Stimulated activated CD8-positive, alpha-beta memory T cell treated with anti-CD3 and anti-CD28 coated beads, Interleukin-12 subunit alpha, Interleukin-12 subunit beta, amount 100 ng/mL, for 4 hours (primary cell): Measurements from ENCODE around the gene GPC6.

ENCODE experiments used
- DNase-seq: peaks from one replicate; pipeline ENCODE4 v3.0.0-alpha.2; 2020; ENCODE audit warnings: low read depth

GPC6 gene

GRCh38 chr13:94115054-94115453 lies 888.4 kb downstream of the GPC6 start:
- no peak for DNase-seq

- DNase-seq = no peak
Measured at GRCh38 chr13:94119360-94119936, 892.8 kb downstream of the GPC6 start.

- DNase-seq = no peak
Measured at GRCh38 chr13:94120878-94121277, 894.3 kb downstream of the GPC6 start.

DNA sequence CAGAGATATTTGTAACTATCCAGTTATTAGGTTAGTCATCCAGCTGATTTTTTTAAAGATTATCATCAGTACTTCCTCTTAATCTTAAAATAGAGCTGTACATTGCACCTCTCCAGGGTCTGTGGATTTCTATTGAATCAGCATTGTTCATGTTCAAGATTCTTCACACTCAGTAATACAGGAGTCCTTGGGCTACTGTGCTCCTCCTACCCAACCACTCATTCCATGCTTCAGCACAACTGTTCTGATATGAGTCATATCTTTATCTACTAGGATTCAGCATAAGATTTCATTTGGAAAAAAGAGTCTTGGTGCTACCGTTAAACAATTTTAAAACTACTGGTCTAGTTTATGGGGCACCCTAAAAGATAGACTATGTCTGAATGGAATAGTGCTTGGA lies 895.1 kb downstream of the GPC6 start:
- DNase-seq = no peak

DNA sequence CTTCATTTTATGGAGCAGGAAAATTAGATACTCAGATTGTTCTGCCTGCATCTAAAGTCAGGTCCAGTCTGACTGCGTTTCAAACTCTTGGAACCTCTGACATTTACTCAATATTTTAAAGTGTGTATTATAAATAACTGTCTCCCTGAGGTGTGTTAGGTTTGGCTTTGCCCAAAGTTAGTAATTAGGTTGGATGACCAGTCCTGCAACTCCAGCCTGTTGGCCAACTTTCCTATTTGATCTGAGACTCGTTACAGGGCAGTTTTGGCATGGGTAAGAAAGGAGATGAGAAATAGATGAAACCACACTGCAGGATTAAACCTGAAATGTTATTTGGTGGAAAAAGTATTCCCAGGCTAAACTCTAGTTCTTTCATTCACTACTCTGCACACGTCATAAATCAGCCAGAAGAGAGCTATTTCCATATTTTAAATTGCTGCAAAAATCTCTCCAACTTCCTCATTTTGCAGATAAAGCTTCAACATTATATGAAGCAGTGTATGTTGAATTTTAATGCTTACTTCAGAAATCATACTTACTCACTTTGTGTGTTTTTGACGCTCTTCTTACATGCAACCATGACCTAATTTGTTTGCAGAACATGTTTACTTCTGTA lies 895.8 kb downstream of the GPC6 start:
- no peak for DNase-seq

GRCh38 chr13:94123557-94123956 lies 897.0 kb downstream of the GPC6 start:
- no peak for DNase-seq

DNA sequence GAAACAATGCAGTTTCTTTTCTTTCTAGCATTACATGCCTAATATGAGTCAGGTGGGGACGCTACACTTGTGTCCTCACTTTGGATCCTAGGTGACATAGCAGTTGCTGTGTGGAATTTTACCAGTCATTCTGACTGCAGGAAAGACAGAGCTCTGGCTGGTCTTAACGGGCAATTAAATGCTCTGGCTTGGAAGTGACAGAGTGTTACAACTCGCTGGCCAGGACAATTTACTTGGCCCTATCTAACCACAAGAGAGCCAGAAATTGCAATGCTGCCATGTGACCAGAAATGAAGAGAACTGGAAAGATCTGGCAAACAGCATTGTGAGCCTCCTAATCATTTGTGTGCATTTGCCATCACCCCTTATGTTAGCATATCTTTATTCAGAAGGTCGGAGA lies 901.8 kb downstream of the GPC6 start:
- no peak for DNase-seq

DNA sequence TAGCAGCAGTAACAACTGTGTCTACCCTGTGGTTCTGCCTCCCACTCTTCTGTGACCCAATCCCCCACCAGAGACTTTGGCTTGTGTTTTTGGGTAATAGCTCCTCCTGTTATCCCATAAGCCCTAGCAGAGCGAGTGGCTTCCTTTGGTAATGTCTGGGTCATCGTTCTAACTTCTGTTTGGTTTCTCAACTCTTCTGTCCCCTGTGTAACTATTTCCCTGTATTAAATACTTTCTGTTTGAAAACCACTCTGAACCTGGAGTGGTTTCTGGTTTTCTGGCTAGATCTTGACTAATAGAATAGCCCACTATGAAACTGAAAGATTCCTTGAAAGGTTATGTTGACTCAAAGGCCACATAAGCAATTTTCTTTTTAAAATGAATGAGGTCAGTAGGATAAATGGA lies 902.9 kb downstream of the GPC6 start:
- DNase-seq = no peak

DNA sequence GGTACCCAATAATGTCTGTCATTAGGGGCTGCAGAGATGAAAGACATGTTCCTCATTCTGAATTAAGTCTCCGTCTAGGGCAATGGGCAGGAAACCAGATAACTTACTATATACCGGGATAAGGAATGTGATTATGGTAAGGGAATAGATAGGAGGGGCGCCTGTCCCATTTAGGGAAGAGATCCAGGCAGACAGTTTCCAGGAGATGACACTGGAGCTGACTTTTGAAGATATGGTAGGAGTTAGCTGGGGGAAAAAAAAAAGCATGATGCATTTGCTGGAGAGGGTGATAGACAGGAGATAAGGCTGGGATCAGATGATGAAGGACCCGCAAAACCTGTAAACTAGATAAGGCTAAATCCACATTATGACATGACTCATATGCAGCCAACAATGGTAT lies 912.2 kb downstream of the GPC6 start:
- DNase-seq = no peak

DNA sequence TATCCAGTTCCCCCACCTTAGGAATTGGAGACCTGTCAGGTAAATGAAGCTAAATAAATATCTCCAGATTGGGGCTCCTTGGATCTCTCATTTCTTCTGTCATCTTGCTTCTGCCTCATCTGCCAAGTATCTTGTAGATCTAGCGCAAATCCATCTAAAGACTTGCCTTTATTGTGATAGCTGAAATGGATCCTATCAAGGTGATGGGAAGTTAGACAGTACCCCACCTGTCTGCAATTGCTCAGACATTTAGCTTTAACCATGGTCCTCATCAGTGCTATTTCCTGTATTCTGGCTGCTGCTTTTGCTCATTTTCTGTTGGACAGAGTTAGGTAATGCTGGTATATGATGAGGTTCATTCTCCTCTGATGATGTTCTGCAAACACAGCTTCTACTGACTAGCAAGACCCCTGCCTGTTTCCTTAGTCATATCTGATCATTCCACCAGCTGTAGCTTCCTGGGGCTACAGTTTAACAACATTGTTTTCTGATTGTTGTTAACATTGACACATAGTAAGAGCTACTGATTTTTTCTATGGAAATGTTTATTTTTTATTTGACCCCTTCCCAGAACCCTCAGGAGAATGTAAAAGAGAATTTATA lies 912.9 kb downstream of the GPC6 start:
- DNase-seq = no peak

DNA sequence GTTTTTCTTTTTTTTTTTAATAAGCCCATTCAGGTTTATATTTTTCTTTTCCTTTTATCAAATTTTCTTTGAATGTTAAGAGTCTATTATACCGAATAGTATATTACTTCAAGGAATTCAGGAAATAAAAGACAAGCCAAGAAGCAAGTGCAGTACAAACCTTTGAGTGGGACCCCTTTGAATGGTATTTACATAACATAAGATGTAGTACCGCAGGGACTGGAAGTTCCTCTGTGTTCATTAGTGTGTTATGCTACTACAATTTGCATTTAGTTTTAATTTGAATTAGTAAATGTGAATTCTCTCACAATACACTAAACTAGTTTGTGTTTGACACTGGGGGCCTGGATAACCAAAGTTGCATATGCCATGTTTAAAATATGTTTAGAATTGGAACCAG lies 913.4 kb downstream of the GPC6 start:
- no peak for DNase-seq

DNA sequence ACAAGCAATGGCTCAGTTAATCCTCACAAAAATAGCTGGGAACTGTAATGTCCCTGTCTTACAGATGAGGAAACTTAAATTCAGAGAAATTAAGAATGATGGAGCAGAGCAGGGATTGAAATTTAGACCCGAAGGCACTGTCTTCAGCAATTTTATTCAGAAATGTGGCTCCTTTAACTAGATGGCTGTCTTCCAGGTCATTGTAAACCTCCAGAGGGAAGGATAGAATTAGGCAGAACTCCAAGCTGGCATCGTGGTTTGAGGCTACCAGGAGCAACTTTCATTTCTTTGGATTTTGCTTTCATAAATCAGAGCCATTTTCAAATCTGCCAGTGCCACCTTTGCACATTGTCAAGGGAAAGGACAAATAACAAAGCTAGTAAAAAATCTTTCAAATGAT lies 913.9 kb downstream of the GPC6 start:
- no peak for DNase-seq

DNA sequence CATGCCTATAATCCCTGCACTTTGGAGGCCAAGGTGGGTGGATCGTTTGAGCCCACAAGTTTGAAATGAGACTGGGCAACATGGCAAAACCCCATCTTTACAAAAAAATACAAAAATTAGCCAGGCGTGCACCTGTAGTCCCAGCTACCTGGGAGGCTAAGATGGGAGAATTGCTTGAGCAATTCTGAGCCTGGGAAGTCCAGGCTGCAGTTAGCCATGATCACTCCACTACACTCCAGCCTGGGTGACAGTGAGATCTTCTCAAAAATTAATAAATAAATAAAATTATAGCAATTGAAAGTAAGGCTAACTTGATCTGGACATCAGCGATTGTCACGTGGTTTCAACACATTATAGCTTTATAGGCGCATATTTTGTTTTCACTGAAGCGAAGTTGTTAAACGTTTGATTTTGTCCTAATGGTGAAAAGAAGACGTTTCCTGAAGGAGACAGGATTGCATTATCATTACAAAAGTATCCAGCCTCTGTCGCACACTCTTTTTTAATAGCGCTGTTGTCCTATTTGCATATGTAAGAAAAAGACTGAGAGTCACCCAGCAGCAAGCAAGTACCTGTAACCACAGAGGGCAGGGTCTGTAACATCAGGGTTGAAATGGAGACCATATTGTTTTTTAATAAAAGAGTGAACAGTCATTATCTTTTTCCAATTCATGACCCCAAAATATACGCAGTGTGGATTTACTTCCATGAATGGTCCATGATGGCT lies 917.2 kb downstream of the GPC6 start:
- no peak for DNase-seq

DNA sequence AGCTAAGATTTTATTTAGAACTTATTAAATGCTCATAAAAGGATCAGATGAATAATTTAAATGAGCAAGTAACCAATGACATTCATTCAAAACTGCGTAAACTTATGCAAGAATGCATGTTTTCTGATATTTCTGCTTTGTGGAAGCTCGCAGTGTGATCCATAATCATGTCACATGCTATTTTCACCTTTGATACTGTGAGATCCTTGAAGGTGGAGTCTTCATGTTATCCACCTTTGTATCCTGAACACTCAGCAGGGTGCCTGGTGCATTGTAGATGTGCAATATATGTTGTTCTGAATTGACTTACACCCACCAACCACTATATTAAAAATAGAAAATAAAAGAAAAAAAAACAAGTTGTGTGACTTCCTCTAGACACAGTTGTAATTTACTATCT lies 919.4 kb downstream of the GPC6 start:
- DNase-seq = no peak

- DNase-seq = no peak
Measured at GRCh38 chr13:94153586-94153985, 927.0 kb downstream of the GPC6 start.

DNA sequence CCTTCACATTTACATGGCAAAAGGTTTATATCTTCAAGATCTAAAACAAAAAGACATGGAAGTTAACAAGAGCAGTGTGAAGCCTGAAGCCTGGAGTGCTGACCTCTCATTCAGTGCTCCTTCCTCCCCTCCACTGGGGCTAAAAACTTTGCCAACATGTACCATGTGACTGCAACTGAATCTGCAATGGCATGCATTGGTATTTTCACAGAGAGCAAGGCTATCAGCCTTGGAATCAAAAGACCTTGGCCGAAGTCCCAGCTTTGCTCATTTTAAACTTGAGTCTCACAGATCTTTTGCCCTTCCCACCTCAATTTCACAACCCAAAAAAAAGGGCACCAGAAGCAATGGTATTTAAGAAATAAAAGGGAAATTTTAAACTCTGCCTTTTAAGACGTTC lies 927.8 kb downstream of the GPC6 start:
- DNase-seq = no peak

GRCh38 chr13:94157705-94158218 lies 931.2 kb downstream of the GPC6 start:
- DNase-seq = no peak

DNA sequence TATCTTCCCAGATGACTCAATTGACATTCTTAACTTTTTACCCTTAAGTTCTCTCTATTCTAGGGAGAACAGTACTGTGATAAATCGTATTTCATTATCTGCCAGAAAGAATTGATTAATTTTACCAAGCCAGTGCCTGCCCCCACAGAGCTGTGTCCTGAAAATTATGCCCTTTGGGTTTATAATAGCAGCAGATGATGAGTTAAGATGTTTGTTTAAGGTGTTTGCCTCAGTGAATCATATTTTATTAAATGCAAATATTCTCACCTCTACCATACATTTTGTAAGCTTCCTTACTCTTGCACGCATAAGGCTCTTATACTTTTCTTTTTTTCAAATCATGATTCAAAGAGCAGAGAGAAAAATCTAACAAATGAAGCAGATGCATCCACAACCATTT lies 934.3 kb downstream of the GPC6 start:
- DNase-seq = no peak

DNA sequence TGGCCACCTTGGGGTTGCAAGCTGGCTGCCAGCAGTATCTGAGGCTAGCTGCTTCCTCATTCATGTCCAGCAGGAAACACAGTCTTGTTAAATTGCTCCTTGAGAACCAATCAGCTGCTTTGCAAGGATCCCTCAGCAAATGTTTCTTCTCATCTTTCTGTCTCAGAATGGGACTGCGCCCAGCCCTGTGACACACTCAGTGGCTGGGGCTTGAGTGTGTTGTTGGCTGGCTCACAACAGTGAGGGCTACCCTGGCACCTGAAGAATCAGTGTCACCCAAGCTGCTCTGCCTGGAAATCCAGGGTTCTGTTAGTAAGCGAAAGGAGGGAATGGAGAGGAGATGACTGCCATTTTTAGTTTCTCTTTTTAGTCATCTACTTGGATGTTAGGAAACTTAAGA lies 935.7 kb downstream of the GPC6 start:
- no peak for DNase-seq

DNA sequence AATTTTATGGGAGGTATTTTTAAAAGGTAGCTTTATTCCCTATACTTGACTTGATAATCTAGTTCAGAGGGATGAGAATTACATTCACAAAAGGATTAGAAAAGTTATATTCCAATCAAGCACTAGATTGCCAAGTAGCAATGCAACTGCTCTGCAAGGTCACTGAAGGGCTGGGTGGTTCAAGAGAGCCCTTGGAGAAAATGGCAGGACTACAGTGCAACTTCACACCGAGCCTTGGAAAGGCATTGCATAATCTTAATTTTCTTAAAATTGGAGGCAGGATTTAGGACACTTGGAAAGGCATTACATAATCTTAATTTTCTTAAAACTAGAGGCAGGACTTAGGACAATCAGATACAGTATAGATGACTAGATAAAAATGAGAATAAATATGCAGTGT lies 936.9 kb downstream of the GPC6 start:
- DNase-seq = no peak

- no peak for DNase-seq
Measured at GRCh38 chr13:94168783-94169453, 942.3 kb downstream of the GPC6 start.

DNA sequence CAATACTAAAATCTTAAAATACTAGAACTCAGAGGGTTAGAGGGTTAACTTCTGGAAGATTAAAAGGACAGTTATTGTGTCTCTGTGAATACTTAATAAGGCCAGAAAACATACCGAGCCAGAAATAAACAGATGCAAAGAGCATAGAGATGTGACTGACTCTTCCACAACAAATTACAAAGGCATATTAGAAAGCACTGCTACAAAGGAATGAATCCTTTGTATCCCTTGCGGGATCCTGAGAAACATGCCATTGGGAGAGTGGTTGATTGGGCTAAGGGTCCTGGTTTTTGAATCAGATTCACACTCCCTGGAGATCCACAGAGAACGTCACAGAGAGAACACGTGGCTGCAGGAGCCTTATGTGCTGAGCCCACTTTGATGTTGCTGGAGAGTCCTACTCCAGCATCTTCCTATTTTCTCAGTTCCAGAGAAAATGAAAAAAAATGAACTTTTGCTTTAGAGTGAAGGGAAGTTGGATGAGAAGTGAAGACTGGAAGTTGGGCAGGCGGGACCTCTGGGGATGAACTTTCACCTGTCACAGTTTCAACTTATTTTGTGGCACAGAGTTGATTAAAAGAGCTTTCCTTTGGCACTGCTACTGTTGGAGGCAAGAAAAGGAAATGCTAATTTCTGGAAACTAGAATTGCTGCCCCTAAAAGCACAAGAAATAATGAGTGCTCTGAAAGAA lies 943.0 kb downstream of the GPC6 start:
- DNase-seq = no peak
